HepG2 (cell line): ENCODE data around the gene PAM16. TPM values are rescaled to one million over a fixed set of nuclear protein-coding genes. Genes with fewer than 3 reads are reported as not detected.

Experiments
- ATRX ChIP-seq: sonication (generic); formaldehyde crosslinking; IDR thresholded peaks from 2 replicates; pipeline ENCODE4 v1.4.0; 2020; ENCODE audit warnings: missing genetic modification reagents, borderline replicate concordance
- ELK4 ChIP-seq: sonication (generic); formaldehyde crosslinking; IDR thresholded peaks from 2 replicates; pipeline ENCODE4 v1.9.0; 2021; ENCODE audit warnings: missing genetic modification reagents, borderline replicate concordance
- ETV5 ChIP-seq: IDR thresholded peaks from 2 replicates; pipeline ENCODE4 v1.6.1; 2018; ENCODE audit warnings: missing biosample characterization, missing genetic modification reagents, inconsistent platforms, borderline replicate concordance
- GABPB1 ChIP-seq: IDR thresholded peaks from 2 replicates; pipeline ENCODE4 v1.6.1; 2016; ENCODE audit warnings: mild to moderate bottlenecking, missing genetic modification reagents, moderate library complexity, missing compliant biosample characterization
- KLF15 ChIP-seq: sonication (generic); formaldehyde crosslinking; IDR thresholded peaks from 2 replicates; pipeline ENCODE4 v1.8.1; 2023; ENCODE audit warnings: borderline replicate concordance, mild to moderate bottlenecking, inconsistent platforms, missing genetic modification reagents, mixed read lengths
- MLLT10 ChIP-seq: sonication (generic); formaldehyde crosslinking; IDR thresholded peaks from 2 replicates; pipeline ENCODE4 v1.4.0; 2020; ENCODE audit warnings: missing genetic modification reagents
- NFKB2 ChIP-seq: sonication (generic); formaldehyde crosslinking; IDR thresholded peaks from 2 replicates; pipeline ENCODE4 v1.4.0; 2020; ENCODE audit warnings: missing genetic modification reagents, borderline replicate concordance
- NKX3-1 ChIP-seq: sonication (generic); formaldehyde crosslinking; IDR thresholded peaks from 2 replicates; pipeline ENCODE4 v1.5.0; 2020; ENCODE audit warnings: missing genetic modification reagents
- NR2F2 ChIP-seq: IDR thresholded peaks from 2 replicates; pipeline ENCODE4 v1.6.1; 2012; ENCODE audit warnings: low read depth, inconsistent platforms, borderline replicate concordance
- PBX3 ChIP-seq: sonication (generic); formaldehyde crosslinking; IDR thresholded peaks from 2 replicates; pipeline ENCODE4 v1.8.1; 2023; ENCODE audit warnings: missing genetic modification reagents, inconsistent platforms, borderline replicate concordance
- PHF8 ChIP-seq: sonication (generic); formaldehyde crosslinking; IDR thresholded peaks from 2 replicates; pipeline ENCODE4 v1.5.0; 2020; ENCODE audit warnings: missing genetic modification reagents
- PRMT3 ChIP-seq: sonication (generic); formaldehyde crosslinking; IDR thresholded peaks from 2 replicates; pipeline ENCODE4 v1.8.1; 2022; ENCODE audit warnings: low read depth, mild to moderate bottlenecking, moderate library complexity, missing genetic modification reagents, borderline replicate concordance
- SMARCC2 ChIP-seq: fragments of 450-650 bp; IDR thresholded peaks from 2 replicates; pipeline ENCODE4 v1.6.1; 2017; ENCODE audit warnings: antibody characterized with exemption, mild to moderate bottlenecking
- SP140L ChIP-seq: sonication (generic); formaldehyde crosslinking; IDR thresholded peaks from 2 replicates; pipeline ENCODE4 v1.4.0; 2020; ENCODE audit warnings: missing genetic modification reagents, borderline replicate concordance
- ZBTB2 ChIP-seq: sonication (generic); formaldehyde crosslinking; IDR thresholded peaks from 2 replicates; pipeline ENCODE4 v1.8.0; 2022; ENCODE audit warnings: low read depth, missing genetic modification reagents
- ZBTB38 ChIP-seq: sonication (generic); formaldehyde crosslinking; IDR thresholded peaks from 2 replicates; pipeline ENCODE4 v1.5.1; 2020; ENCODE audit warnings: mild to moderate bottlenecking, missing genetic modification reagents
- ZFP36L1 ChIP-seq: sonication (generic); formaldehyde crosslinking; IDR thresholded peaks from 2 replicates; pipeline ENCODE4 v1.8.0; 2022; ENCODE audit warnings: mild to moderate bottlenecking, missing genetic modification reagents, moderate library complexity
- ZNF383 ChIP-seq: sonication (generic); formaldehyde crosslinking; IDR thresholded peaks from 2 replicates; pipeline ENCODE4 v1.4.0; 2020; ENCODE audit warnings: missing genetic modification reagents, mild to moderate bottlenecking, borderline replicate concordance
- ZNF660 ChIP-seq: sonication (generic); formaldehyde crosslinking; IDR thresholded peaks from 2 replicates; pipeline ENCODE4 v1.5.1; 2020; ENCODE audit warnings: mild to moderate bottlenecking, low read depth, missing genetic modification reagents, borderline replicate concordance
- ZNF670 ChIP-seq: sonication (generic); formaldehyde crosslinking; IDR thresholded peaks from 2 replicates; pipeline ENCODE4 v1.8.0; 2022; ENCODE audit warnings: mild to moderate bottlenecking, missing genetic modification reagents, borderline replicate concordance
- ZNF772 ChIP-seq: sonication (generic); formaldehyde crosslinking; IDR thresholded peaks from 2 replicates; pipeline ENCODE4 v1.5.0; 2020; ENCODE audit warnings: mild to moderate bottlenecking, missing genetic modification reagents
- ZNF781 ChIP-seq: sonication (generic); formaldehyde crosslinking; IDR thresholded peaks from 2 replicates; pipeline ENCODE4 v1.5.1; 2020; ENCODE audit warnings: borderline replicate concordance, mild to moderate bottlenecking, missing genetic modification reagents; ENCODE audit errors: not compliant biosample characterization
- ZSCAN12 ChIP-seq: sonication (generic); formaldehyde crosslinking; IDR thresholded peaks from 2 replicates; pipeline ENCODE4 v1.9.0; 2021; ENCODE audit warnings: mild to moderate bottlenecking, missing genetic modification reagents
- polyA plus RNA-seq, 8 experiments: library from polyadenylated mRNA; depleted of rRNA in 3 of 8; stranded (reverse) in 7 of 8; unstranded in 1 of 8; fragments of >200 nt; fragmentation: Illumina TruSeq in 4 of 8; extraction: Trizol in 4 of 8; gene quantifications; 2 replicates each; pipeline versions ENCODE4 v1.2.1 to v1.2.3, GENCODE V29; 2011 to 2016; ENCODE audit warnings: low read depth in 4 of 8, missing spikeins in 1 of 8, mixed read lengths in 1 of 8; ENCODE audit not compliant: insufficient read depth in 1 of 8
- total RNA-seq, 5 experiments: library from RNA; depleted of rRNA; stranded (reverse); fragments of >200 nt; fragmentation: Illumina TruSeq; extraction: Trizol; gene quantifications; 2 replicates each; pipeline ENCODE4 v1.2.3, GENCODE V29; 2016; ENCODE audit warnings: low read depth in 1 of 5
- TF ChIP-seq, protein P1 (sequence below): sonication (generic); formaldehyde crosslinking; IDR thresholded peaks from 2 replicates; pipeline ENCODE4 v1.5.0; 2020; ENCODE audit warnings: missing genetic modification reagents

PAM16 gene
- total and polyA plus RNA-seq, 2 of the 13 experiments (the other 11 are each of a cell fraction or from before 2014, with no cell fraction given) = 51.5 to 51.8 TPM

GRCh38 chr16:4317532-4318450, 33.3 kb downstream of the PAM16 start (continued):
- no peak for TF ChIP-seq SMARCC2
- TF ChIP-seq, protein P1, sequence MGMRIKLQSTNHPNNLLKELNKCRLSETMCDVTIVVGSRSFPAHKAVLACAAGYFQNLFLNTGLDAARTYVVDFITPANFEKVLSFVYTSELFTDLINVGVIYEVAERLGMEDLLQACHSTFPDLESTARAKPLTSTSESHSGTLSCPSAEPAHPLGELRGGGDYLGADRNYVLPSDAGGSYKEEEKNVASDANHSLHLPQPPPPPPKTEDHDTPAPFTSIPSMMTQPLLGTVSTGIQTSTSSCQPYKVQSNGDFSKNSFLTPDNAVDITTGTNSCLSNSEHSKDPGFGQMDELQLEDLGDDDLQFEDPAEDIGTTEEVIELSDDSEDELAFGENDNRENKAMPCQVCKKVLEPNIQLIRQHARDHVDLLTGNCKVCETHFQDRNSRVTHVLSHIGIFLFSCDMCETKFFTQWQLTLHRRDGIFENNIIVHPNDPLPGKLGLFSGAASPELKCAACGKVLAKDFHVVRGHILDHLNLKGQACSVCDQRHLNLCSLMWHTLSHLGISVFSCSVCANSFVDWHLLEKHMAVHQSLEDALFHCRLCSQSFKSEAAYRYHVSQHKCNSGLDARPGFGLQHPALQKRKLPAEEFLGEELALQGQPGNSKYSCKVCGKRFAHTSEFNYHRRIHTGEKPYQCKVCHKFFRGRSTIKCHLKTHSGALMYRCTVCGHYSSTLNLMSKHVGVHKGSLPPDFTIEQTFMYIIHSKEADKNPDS (CRISPR knock-in tag) = no peak
- TF ChIP-seq ATRX (CRISPR knock-in tag) = no peak
- no peak for TF ChIP-seq ETV5 (CRISPR knock-in tag)
- TF ChIP-seq ZBTB2 (CRISPR knock-in tag) = no peak
- TF ChIP-seq ZNF383 = no peak
- no peak for TF ChIP-seq NKX3-1 (CRISPR knock-in tag)
- TF ChIP-seq PRMT3 (CRISPR knock-in tag) = no peak
- TF ChIP-seq ELK4 (CRISPR knock-in tag) = no peak
- TF ChIP-seq PBX3 (CRISPR knock-in tag) = no peak
- no peak for TF ChIP-seq MLLT10 (CRISPR knock-in tag)
- TF ChIP-seq ZSCAN12 (CRISPR knock-in tag) = no peak
- TF ChIP-seq NR2F2 = peak; percentile 19; the same call in 1 of the 2 replicates
- no peak for TF ChIP-seq KLF15 (CRISPR knock-in tag)
- no peak for TF ChIP-seq ZFP36L1
- no peak for TF ChIP-seq ZNF670 (CRISPR knock-in tag)
- TF ChIP-seq ZNF660 (CRISPR knock-in tag) = no peak
- no peak for TF ChIP-seq ZNF781 (CRISPR knock-in tag)
- TF ChIP-seq ZNF772 (CRISPR knock-in tag) = no peak
- 0 out of 2 replicates have a peak, but pooled peaks have one; percentile 17 for TF ChIP-seq PHF8 (CRISPR knock-in tag)
- TF ChIP-seq GABPB1 = peak; percentile 8; the same call in 1 of the 2 replicates
- no peak for TF ChIP-seq SP140L (CRISPR knock-in tag)
- no peak for TF ChIP-seq ZBTB38 (CRISPR knock-in tag)
- TF ChIP-seq NFKB2 (CRISPR knock-in tag) = no peak
